Keratinocyte (primary cell): ENCODE results near the gene ZNF195.

ENCODE experiments used
- CTCF ChIP-seq, 3 experiments: IDR thresholded peaks in 1 of 3; conservative IDR thresholded peaks in 1 of 3; optimal IDR thresholded peaks in 1 of 3; 2 replicates in 2 of 3; 3 replicates in 1 of 3; pipeline versions ENCODE3 to v1.5.1; 2011; ENCODE audit warnings: low read length in 3 of 3, mild to moderate bottlenecking in 3 of 3, moderate library complexity in 2 of 3, control low read depth in 1 of 3, inconsistent platforms in 1 of 3; ENCODE audit not compliant: insufficient read depth in 2 of 3; ENCODE audit errors: extremely low read depth in 1 of 3
- EZH2 ChIP-seq: IDR thresholded peaks from one replicate; pipeline ENCODE4 v1.6.1; 2012; ENCODE audit warnings: inconsistent platforms, mild to moderate bottlenecking, low read length, moderate library complexity

DNA sequence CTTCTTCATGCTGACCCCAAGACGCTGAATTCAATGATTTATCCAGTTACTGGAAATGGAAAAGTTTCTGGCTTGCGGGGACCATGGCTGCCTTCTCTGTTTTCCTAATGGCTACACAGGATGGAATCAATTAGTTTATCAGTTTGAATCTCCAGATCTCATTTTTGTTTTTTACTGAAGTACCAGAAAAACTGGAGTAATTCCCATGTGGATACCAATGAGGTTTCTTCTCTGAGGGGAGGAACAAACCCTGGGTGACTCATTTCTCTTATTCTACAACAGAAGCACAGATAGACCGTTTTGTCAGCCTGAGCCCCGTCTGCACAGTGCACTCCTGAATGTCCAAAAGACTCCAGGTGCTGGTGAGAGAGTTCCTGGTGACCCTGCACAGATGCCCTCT lies 3.4 kb downstream of the ZNF195 start:
- TF ChIP-seq CTCF (optimal IDR thresholded peaks at IDR 0.05 in 1 of 3, IDR thresholded peaks at IDR 0.05 in 1 of 3, conservative IDR thresholded peaks at IDR 0.05 in 1 of 3; ENCODE audit: extremely low read depth in 1 of 3, insufficient read depth in 2 of 3, low read length in 3 of 3) = no peak
- no peak for TF ChIP-seq EZH2
